GM10248 (cell line): ENCODE data around the gene XYLT1.

ENCODE experiments used
- CTCF ChIA-PET: fragments of 300-600 bp; sonication (Branson Sonifier 250); formaldehyde crosslinking; extraction: SDS; loops from one replicate; lab custom pipeline; 2021; ENCODE audit warnings: antibody characterized with exemption; lab: Yijun Ruan, JAX
- POLR2A ChIA-PET: fragments of 350-650 bp; sonication (Branson Sonifier 250); formaldehyde crosslinking; extraction: SDS; loops from one replicate; lab custom pipeline; 2020; ENCODE audit warnings: antibody characterized with exemption; lab: Yijun Ruan, JAX
- DNase-seq: peaks from one replicate; pipeline ENCODE4 v3.0.0; 2012; ENCODE audit errors: extremely low spot score
- TF ChIP-seq, protein P1 (sequence below): IDR thresholded peaks from 2 replicates; pipeline ENCODE4 v1.5.1; 2012; ENCODE audit warnings: mild to moderate bottlenecking, low read depth; ENCODE audit errors: extremely low read depth, missing control alignments, control extremely low read depth

Gene XYLT1

GRCh38 chr16:17176199-17176598, 294.6 kb downstream of the XYLT1 start:
- ChIA-PET POLR2A (interaction anchor here (0.6 kb wide), 1 partner anchor 273 kb away, joined by 3 read pairs; no protein-coding TSS in a partner anchor), CTCF (interaction anchor here (0.9 to 1.3 kb wide), 2 partner anchors 16 to 19 kb away, joined by 3 to 4 read pairs; no protein-coding TSS in a partner anchor)
- TF ChIP-seq, protein P1, sequence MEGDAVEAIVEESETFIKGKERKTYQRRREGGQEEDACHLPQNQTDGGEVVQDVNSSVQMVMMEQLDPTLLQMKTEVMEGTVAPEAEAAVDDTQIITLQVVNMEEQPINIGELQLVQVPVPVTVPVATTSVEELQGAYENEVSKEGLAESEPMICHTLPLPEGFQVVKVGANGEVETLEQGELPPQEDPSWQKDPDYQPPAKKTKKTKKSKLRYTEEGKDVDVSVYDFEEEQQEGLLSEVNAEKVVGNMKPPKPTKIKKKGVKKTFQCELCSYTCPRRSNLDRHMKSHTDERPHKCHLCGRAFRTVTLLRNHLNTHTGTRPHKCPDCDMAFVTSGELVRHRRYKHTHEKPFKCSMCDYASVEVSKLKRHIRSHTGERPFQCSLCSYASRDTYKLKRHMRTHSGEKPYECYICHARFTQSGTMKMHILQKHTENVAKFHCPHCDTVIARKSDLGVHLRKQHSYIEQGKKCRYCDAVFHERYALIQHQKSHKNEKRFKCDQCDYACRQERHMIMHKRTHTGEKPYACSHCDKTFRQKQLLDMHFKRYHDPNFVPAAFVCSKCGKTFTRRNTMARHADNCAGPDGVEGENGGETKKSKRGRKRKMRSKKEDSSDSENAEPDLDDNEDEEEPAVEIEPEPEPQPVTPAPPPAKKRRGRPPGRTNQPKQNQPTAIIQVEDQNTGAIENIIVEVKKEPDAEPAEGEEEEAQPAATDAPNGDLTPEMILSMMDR: no peak
- DNase-seq: no peak

DNA sequence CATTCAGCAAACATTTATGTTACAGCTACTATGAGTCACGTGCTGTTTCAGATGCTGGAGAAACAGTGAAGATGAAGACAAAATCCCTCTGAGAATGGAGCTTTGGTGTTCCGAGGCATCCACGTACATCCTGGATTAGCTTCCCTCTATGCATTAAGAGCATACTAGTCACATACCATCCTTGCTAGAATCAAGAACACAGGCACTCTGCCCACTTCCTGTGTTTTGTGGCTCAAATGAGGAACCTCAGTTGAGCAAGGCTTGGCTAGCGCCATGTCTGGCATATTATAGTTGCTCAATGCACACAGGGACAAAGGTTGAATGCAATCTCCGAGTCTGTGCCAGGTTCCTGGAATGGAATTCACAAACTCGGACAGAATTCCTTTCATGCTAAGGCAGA, 297.5 kb downstream of the XYLT1 start:
- DNase-seq: no peak
- TF ChIP-seq, protein P1: no peak
- POLR2A ChIA-PET: no interaction called here
- CTCF ChIA-PET: interaction anchor here (0.9 to 1.2 kb wide), 3 partner anchors 34 to 406 kb away, joined by 3 to 4 read pairs (median 3); no protein-coding TSS in a partner anchor

DNA sequence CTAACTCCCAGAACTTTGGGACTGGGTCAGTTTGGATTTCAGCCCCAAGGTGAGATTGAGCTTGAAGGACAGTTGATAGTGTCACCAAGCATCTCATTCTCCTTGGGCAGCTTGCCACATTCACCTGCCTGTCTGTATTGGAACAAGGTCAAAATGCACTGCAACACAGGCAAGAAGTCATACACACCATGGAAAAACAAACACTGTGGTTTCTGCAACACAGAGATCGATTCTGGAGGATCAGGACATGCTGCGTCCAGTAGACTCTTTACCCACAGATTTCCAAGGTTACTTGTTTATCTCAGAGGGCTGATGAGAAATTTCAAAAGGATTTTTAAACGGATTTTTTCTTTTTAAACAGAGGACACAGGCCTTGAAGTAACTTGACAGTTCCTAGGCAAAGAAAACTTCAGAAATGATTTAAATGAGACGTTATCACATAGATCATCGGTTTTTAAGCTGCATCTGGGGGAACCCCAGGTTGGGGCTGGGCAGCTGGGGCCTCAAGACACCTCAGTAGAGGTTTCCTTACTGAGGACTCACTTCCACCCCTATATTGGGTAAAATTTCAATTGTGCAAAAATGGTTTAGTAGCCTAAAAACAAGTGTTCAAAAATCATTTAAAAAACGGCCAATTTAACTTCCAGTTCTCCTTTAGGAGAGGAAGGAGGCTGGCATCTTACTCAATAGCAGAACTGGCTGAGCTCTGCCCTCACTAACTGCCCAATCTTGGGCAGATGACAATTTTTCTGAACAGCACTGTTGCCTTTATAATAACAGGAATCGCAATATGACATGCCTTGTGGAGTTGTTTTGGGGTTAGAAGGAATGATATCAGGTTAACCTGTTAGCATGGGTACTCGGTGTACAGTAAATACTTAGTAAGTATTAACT, 299.3 kb downstream of the XYLT1 start:
- CTCF ChIA-PET: interaction anchor here (0.6 to 2.4 kb wide), 5 partner anchors 9 to 310 kb away, joined by 3 to 8 read pairs (median 4); no protein-coding TSS in a partner anchor
- POLR2A ChIA-PET: no interaction called here
- TF ChIP-seq, protein P1: no peak
- no peak for DNase-seq

GRCh38 chr16:17170435-17170834, 300.3 kb downstream of the XYLT1 start:
- POLR2A ChIA-PET: no interaction called here
- DNase-seq: no peak
- TF ChIP-seq, protein P1: no peak
- CTCF ChIA-PET: interaction anchor here (0.9 to 2.4 kb wide), 4 partner anchors 15 to 309 kb away, joined by 3 to 8 read pairs (median 4); no protein-coding TSS in a partner anchor

DNA sequence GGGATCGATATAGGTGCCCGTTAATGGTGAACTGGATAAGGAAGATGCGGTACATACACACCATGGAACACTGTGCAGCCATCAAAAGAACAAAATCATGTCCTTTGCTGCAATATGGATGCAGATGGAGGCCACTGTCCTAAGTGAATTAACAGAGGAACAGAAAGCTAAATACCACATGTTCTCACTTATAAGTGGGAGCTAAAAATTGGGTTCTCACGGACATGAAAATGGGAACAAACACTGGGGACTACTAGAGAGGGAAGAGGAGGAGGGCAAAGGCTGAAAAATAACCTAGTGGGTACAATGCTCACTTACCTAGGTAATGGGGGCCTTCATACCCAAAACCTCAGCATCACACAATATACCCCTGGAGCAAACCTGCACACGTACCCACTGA, 302.6 kb downstream of the XYLT1 start:
- CTCF ChIA-PET: no interaction called here
- TF ChIP-seq, protein P1: no peak
- no peak for DNase-seq
- POLR2A ChIA-PET: no interaction called here

DNA sequence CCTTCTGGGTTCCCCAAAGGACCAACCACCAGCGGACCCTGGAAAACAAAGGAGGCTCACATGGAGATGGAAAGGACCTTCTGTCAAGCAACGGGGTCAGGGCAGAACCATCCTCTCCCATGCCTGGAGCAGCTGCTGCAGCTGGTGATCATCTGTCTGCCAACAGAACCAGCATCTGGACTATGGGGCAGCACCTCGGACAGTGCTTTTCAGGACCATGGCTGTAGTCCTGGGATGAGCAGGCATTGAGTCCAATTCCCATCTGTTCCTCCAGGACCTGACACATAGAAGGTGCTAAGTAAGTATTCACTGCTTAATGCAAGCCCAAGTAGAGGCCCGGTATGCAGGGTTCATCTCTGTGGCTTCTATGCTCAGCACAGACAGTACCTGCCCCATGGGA, 304.7 kb downstream of the XYLT1 start:
- ChIA-PET CTCF (no interaction called here), POLR2A (no interaction called here)
- DNase-seq: no peak
- TF ChIP-seq, protein P1: no peak
